Measurements from ENCODE around the gene HEXD.

GRCh38 chr17:82490512-82491195, 72.5 kb downstream of the HEXD start:
- no peak for TF ChIP-seq CTCF (IDR thresholded peaks at IDR 0.05)
- TF ChIP-seq POLR2A (IDR thresholded peaks at IDR 0.05), result no peak
